ENCODE results near the gene LAIR2.

Gene LAIR2, protein sequence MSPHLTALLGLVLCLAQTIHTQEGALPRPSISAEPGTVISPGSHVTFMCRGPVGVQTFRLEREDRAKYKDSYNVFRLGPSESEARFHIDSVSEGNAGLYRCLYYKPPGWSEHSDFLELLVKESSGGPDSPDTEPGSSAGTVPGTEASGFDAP

GRCh38 chr19:54502518-54503048 is at the start of gene LAIR2:
Gene LAIR2 (plus strand): TSS chr19:54502831. CDS start chr19:54502919, 88 bp downstream.
- no peak for DNase-seq

GRCh38 chr19:54453921-54454780 is 48.5 kb upstream of the LAIR2 start:
- no peak for DNase-seq

DNA sequence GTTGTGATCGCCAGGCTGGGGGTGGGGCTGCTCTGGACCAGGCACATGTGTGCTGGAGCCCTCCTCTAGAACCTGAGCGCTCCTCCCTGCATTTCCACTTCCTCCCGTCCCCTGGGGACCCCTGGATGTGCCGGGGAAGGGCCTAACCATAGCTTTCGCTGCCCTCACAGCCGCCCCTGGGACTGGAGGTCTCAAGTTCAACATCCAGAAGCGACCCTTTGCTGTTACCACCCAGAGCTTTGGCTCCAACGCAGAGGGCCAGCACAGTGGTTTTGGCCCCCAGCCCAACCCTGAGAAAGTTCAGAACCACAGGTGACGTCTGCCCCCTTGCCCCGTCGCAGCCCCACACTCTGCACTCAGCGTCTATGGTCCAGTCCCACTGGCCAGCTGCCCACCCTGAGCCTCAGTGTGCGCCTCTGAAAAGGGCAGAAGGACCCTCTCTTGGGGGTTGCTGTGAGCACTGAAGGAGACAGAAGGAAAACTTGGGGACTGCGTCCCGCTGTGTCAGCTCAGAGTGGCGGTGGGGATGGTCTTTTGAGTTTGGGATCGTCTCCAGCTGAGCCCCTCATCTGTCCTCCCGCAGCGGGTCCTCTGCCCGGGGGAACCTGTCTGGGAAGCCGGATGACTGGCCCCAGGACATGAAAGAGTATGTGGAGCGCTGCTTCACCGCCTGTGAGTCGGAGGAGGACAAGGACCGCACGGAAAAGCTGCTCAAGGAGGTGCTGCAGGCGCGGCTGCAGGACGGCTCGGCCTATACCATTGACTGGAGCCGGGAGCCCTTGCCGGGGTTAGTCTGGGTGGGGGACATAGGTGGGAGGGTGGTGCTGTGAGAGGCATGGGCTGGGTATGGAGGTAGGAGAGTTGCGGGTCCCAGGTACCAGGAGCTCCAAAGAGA is 47.6 kb upstream of the LAIR2 start:
- no peak for DNase-seq

- no peak for DNase-seq
Observed at GRCh38 chr19:54455786-54456422, 46.7 kb upstream of the LAIR2 start.

GRCh38 chr19:54456423-54457373 is 45.9 kb upstream of the LAIR2 start:
- no peak for DNase-seq

- DNase-seq = no peak
Observed at GRCh38 chr19:54457773-54458647, 44.6 kb upstream of the LAIR2 start.

- DNase-seq = no peak
Observed at GRCh38 chr19:54458648-54459281, 43.9 kb upstream of the LAIR2 start.

DNA sequence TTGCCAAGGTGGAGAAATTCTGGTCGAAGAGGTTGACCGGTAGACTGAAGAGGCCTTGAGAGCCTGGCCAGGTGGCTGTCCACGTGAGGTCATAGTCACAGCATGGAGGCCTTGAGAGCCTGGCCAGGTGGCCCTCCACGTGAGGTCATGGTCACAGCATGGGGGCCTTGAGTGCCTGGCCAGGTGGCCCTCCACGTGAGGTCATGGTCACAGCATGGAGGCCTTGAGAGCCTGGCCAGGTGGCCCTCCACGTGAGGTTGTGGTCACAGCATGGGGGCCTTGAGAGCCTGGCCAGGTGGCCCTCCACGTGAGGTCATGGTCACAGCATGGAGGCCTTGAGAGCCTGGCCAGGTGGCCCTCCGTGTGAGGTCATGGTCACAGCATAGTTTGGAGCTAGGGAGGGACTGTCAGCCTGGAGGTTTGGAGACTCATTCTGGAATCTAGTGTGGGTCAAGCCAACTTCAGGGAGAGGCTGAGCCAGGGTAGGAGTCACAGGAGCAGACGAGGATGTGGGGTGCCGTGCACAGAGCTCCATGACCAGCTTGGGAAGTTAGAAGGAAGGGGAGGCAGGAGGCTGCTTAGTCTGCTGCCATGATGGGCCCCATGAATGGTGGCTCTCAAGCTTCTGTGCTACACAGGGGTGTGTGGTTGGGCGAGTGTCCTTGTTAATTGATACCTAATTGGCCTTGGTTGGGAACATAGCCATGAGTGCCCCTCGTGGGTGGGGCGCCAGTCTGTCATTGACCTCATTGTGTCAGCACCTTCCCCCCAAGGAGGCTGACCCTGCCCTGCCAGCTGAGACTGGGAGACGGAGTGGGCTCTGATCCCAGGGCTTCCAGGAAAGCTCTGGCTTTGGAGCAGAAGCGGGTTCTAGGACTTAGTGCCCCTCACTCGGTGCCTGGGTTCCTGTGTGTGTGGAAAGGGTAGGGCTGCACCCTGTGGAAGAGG is 43.1 kb upstream of the LAIR2 start:
- DNase-seq = no peak

DNA sequence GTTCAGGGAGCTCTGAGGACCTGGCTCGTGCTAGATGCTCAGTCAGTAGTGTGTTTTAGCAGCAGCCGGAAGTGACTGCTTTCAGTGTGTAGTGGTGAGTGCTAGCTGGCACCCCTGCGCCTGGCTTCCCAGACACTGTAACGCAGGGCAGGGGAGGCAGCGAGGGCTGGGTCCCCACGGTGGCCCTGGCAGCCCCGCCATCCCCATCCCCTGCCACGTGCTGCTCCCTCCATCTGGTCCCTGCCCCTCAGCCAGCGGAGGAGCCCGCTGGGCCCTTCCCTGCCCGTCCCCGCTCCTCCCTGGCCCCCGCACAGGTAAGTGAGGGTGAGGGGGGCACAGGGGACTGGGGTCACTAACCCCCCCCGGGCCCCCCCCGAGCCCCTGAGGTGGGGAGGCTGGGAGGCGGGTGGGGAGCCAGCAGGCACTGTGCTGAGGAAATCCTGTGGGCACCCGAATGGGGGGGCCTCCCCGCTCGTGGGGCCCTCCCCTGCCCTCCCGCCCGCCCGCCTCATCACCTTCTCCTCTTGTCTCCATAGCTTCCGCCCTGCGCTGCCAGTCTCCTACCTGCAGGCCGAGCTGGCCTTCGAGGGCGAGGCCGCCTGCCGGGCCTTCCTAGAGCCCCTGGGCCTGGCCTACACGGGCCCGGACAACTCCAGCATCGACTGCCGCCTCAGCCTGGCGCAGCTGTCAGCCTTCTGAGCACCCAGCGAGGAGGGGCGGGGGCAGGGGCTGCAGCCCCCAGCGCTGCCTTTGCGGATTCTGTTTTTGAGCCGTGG is 42.2 kb upstream of the LAIR2 start:
- DNase-seq = no peak

DNA sequence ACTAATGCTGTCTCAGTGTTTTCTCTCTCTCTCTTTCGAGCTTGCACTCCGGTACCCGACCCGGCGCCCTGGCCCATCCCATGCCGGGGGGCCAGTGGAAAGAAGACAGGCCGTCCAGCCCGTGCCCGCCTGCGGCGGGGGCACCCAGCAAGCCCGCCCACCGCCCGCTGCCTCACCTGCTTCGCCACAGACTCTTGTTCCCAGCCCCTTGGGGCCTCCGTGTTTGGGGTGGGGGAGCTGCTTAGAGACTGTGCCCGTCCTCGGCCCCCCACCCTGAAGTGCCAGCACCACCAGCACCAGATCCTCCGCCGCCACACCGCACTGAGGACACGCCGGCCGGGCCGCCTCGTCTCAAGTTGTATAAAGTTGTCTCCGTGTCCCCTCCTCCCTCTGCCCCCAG is 41.4 kb upstream of the LAIR2 start:
- no peak for DNase-seq

DNA sequence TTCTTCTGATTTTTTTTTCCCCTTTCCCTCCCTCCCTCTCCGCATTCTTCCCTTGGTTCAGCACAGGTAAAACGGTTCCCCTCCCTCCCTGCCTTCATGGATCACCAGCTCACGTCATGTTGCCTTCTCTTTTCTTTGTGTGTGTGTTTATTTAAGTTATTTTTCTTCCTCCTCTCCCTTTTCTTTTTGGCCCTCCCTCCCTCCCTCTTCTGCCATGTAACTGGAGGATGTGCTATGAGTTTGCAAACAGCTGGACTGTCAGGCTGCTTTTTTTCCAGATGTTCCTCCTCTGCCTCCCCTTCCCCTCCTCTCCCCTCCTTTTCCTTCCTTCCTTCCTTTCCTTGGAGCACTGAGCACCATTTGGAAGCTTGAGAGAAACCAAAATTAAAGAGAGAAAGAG is 41.0 kb upstream of the LAIR2 start:
- DNase-seq = no peak

DNA sequence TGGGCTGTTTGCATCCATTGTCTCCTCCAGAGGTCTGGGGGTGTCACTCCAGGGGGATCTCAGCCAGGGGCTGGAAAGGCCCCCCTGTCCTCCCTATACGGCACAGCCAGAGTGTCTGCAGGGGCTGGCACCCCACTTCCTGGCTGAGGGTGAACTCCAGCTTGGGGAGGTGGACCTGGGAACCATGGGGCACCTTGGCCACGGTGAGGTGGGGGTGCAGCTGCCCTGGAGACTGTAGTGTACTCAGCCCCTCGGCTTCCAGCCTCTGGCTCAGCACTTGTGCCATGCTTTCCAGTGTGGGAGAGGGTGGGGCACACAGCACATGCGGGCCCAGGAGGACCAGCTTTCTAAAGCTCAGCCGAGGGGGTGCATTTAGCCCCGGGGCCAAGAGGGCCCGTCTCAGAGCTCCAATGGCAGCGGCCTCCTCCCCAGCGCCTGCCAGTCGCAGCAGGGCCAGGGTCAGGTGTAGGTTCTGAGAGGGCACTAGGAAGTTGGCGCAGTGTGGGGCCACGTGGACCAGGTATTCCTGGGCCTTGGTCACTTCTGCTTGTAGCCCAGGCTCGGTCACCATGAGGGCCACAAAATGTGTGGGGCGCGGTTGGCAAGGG is 40.5 kb upstream of the LAIR2 start:
- DNase-seq = no peak

GRCh38 chr19:54462655-54463530 is 39.7 kb upstream of the LAIR2 start:
- DNase-seq = peak; percentile 52

GRCh38 chr19:54463531-54464043 is 39.0 kb upstream of the LAIR2 start, which contains the start of gene LENG9:
Gene LENG9 (minus strand): TSS chr19:54463778. CDS start chr19:54463526, 252 bp downstream.
- peak; percentile 95 for DNase-seq

DNA sequence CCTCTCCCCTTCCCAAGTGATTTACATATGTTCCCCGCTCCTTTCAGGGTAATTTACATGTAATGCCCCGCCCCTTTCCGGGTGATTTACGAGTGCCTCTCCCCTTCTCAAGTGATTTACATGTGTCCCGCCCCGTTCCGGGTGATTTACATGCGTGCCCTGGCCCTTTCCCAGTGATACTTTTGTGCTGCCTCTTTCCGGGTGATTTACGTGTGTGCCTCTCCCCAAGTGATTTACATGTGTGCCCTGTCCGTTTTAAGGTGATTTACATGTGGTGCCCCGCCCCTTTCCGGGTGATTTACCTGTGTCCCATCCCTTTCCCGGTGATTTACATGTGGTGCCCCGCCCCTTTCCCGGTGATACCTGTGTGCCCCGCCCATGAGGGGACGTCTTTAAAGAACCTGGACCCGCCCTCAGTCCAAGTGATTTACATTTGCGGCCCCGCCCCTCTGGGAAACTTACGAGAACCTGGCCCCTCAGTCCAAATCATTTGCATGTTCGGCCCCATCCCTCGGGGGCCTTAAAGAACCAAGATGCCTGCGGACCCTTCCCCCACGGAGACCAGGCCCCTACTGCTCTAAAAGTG is 38.5 kb upstream of the LAIR2 start:
- peak; percentile 95 for DNase-seq

Data from NCI-H2171 treated with DMSO at 0.1 percent for 48 hours (cell line).